HT-29 (cell line): Measurements from ENCODE around the gene CTCF. TPM values are rescaled to one million over a fixed set of nuclear protein-coding genes. Genes with fewer than 3 reads are reported as not detected.
A peak's percentile ranks its signal among the peaks of the same experiment; 100 is the strongest.

Source experiments
- DNase-seq: peaks from one replicate; pipeline ENCODE4 v3.0.0-alpha.2; 2015; ENCODE audit warnings: low spot score
- small RNA-seq: library from RNA; depleted of rRNA; stranded (forward); fragments of <200 nt; gene quantifications from one replicate; pipeline ENCODE3, GENCODE V24; 2014
- total RNA-seq: library from RNA; depleted of rRNA; stranded (reverse); fragments of >200 nt; shearing (Covaris generic); gene quantifications from 2 replicates; pipeline ENCODE4 v1.2.3, GENCODE V29; 2014; rRNA removed

Gene CTCF
- total RNA-seq, 1 experiment from 2014 or later: 28.3 TPM

DNA sequence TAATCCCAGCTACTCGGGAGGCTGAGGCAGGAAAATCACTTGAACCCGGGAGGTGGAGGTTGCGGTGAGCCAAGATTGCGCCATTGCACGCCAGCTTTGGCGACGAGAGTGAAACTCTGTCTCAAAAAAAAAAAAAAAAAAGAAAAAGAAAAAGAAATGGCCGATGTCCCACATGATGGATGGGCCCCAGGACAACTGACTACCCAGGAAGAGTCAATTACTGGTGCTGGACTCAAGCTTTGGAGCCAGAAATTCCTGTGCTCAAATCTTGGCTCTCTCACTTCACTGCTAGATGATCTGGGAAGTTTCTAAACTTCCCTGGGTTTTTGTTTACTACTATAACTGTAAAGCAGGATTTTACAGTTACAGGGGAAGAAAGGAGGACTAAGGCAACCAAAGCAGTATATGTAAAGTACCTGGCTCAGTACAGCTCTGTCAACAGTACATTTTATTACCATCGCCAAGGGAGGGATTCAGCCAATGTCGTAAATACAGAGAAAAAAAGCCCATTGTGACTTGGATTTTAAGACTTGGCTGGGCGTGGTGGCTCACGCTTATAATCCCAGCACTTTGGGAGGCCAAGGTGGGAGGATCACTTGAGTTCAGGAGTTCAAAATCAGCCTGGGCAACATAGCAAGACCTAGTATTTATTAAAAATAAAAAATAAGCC, 116.2 kb downstream of the CTCF start:
- DNase-seq: peak; percentile 23

DNA sequence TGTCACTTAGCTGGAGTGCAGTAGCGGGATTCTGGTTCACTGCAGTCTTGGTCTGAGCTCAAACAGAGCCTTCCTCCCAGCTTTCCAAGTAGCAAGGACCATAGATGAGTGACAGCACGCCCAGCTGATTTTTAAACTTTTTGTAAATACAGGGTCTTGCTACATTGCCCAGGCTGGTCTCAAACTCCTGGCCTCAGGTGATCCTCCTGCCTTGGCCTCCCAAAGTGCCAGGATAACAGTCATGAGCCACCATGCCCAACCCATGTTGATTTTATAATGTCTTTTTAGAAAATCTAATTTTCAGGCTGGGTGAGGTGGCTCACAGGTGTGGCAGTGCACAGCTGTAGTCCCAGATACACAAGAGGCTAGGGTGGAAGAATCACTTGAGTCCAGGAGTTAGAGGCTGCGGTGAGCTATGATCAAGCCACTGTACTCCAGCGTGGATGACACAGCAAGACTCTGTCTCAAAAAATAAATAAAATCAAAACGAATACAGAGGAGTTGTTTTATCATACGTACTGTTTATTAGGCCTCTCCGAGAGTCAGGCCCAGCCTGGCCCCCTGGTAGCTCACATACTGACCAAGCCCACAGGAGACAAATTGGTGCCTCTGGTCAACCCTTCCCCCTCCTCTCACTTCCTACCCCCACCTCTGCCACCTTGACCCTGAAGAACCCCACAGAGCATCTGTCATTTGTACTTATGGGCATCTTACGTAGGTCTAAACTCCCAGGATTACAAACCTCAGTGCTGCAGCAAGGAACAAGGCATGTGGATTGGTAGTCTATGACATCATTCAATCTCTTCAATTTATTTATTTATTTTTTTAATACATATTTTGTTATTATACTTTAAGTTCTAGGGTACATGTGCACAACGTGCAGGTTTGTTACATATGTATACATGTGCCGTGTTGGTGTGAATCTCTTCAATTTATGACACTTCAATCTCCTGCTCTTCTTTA, 117.9 kb downstream of the CTCF start:
- DNase-seq: no peak

DNA sequence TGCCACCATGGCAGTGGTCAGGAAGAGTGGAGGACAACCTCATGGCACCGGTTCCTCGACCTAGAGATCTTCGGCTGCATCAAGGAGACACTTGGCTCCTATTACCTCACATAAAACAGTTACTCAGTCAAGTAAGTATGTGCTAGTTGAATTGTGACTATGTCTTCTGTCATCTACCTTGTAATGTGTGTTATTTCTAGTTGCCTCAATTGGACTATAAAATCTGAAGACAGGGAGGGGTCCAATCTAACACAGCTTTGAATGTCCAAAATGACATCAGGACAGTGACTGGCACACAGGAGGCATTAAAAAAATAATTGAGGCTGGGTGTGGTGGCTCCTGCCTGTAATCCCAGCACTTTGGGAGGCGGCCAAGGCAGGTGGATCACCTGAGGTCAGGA, 121.4 kb downstream of the CTCF start:
- no peak for DNase-seq

DNA sequence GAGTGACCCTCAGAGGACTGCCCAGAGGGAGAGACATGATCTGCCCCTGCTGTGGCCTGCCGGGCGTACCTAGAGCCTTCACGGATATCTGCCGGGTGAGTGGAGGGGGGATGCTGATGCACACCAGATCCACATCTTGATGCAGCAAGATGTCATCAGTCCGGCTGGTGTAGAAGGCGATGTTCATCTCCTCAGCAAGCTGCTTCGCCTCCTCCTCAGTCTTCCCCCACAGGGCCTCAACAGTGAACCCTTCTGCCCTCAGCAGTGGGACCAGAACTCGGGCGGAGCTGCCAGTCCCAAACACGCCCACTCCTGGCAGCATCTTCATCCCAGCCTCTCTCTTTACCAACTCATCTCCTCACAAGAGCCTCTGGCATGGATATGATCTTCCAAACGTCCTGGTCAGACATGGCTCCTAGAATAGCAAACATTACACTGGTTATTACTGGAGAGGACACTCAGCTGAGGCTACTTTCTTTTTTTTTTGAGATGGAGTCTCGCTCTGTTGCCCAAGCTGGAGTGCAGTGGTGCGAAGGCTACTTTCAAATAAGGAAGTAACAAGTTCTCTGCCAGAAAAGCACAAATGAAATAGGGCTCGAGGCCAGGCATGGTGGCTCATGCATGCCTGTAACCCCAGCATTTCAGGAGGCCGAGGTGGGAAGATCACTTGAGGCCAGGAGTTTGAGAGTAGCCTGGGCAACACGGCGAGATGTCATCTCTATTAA, 123.2 kb downstream of the CTCF start:
- DNase-seq: no peak

Small RNA genes within 50 kb of the gene (small RNA-seq; reads per million reads assigned to genes)
- gene AC027682.3: not detected

Other genes starting within 250 kb of the CTCF start
- gene KCTD19, start 235.8 kb upstream of the CTCF start, total RNA-seq: not detected in 2 replicates
- gene LRRC36, start 235.7 kb upstream of the CTCF start, total RNA-seq: 0.46 TPM in 1 of 2 replicates, not detected in the other
- 70.5 and 70.9 TPM in 2 replicates for gene TPPP3, start 169.0 kb upstream of the CTCF start, total RNA-seq
- 21.5 and 24.4 TPM in 2 replicates for gene ZDHHC1, start 146.0 kb upstream of the CTCF start, total RNA-seq
- gene HSD11B2, start 131.4 kb upstream of the CTCF start, total RNA-seq: 18.3 and 23.2 TPM in 2 replicates
- gene ATP6V0D1, start 81.4 kb upstream of the CTCF start, total RNA-seq: 97.6 and 99.5 TPM in 2 replicates
- not detected in 2 replicates for gene AGRP, start 79.0 kb upstream of the CTCF start, total RNA-seq
- 22.8 and 23.8 TPM in 2 replicates for gene RIPOR1, start 33.7 kb upstream of the CTCF start, total RNA-seq
- 0.81 and 2.7 TPM in 2 replicates for gene CARMIL2, start 82.6 kb downstream of the CTCF start, total RNA-seq
- gene ACD, start 97.7 kb downstream of the CTCF start, total RNA-seq: 79.6 and 82.2 TPM in 2 replicates
- 24.9 and 38.1 TPM in 2 replicates for gene PARD6A, start 98.4 kb downstream of the CTCF start, total RNA-seq
- gene ENKD1, start 104.2 kb downstream of the CTCF start, total RNA-seq: 52.6 and 58.8 TPM in 2 replicates
- 0.38 and 0.99 TPM in 2 replicates for gene C16orf86, start 104.3 kb downstream of the CTCF start, total RNA-seq
- gene GFOD2, start 156.8 kb downstream of the CTCF start, total RNA-seq: 16.8 and 19.7 TPM in 2 replicates
- gene RANBP10, start 244.0 kb downstream of the CTCF start, total RNA-seq: 6.7 and 8.3 TPM in 2 replicates
- 1.1 TPM in 1 of 2 replicates, not detected in the other for gene TSNAXIP1, start 244.4 kb downstream of the CTCF start, total RNA-seq